BJ (cell line): ENCODE results near the gene NPR3. TPM values are rescaled to one million over a fixed set of nuclear protein-coding genes. Genes with fewer than 3 reads are reported as not detected.

Source experiments
- CTCF ChIA-PET: fragments of 350-600 bp; formaldehyde crosslinking; extraction: SDS; loops from one replicate; lab custom pipeline; 2021; ENCODE audit warnings: antibody characterized with exemption, inconsistent platforms; lab: Yijun Ruan, JAX
- POLR2A ChIA-PET: fragments of 300-600 bp; sonication (Branson Sonifier 250); formaldehyde crosslinking; extraction: SDS; loops from one replicate; lab custom pipeline; 2021; ENCODE audit warnings: antibody characterized with exemption; lab: Charles Lee
- DNase-seq: peaks from one replicate; pipeline ENCODE4 v3.0.0-alpha.2; 2011; ENCODE audit warnings: low read depth
- H3K27me3 ChIP-seq: 2 replicates; pipeline ENCODE4 v1.6.0; 2011; ENCODE audit warnings: low read length; ENCODE audit not compliant: control insufficient read depth, insufficient read depth
- H3K36me3 ChIP-seq: 2 replicates; pipeline ENCODE4 v1.5.1; 2011; ENCODE audit warnings: low read length; ENCODE audit not compliant: control insufficient read depth, insufficient read depth
- H3K4me3 ChIP-seq: 2 replicates; pipeline ENCODE4 v1.5.1; 2011; ENCODE audit warnings: low read depth, mild to moderate bottlenecking, control low read depth, low read length
- polyA plus RNA-seq: library from polyadenylated mRNA; depleted of rRNA; stranded (reverse); fragments of >200 nt; gene quantifications from 2 replicates; pipeline ENCODE4 v1.2.3, GENCODE V29; 2011
- TF ChIP-seq, protein P1 (sequence below): IDR thresholded peaks from 2 replicates; pipeline ENCODE4 v1.5.1; 2011; ENCODE audit warnings: low read depth, mild to moderate bottlenecking, control low read depth, inconsistent platforms, low read length, moderate library complexity; ENCODE audit not compliant: insufficient read depth

Gene NPR3
- polyA plus RNA-seq, 1 experiment, result 8.1 TPM

- Histone ChIP-seq H3K36me3 (no peaks in the 10 kb centered on the region), H3K4me3 (no peak overlapping the region), H3K27me3 (no peaks in the 10 kb centered on the region)
- no peak for DNase-seq
- CTCF ChIA-PET, result no interaction called here
- TF ChIP-seq, protein P1, sequence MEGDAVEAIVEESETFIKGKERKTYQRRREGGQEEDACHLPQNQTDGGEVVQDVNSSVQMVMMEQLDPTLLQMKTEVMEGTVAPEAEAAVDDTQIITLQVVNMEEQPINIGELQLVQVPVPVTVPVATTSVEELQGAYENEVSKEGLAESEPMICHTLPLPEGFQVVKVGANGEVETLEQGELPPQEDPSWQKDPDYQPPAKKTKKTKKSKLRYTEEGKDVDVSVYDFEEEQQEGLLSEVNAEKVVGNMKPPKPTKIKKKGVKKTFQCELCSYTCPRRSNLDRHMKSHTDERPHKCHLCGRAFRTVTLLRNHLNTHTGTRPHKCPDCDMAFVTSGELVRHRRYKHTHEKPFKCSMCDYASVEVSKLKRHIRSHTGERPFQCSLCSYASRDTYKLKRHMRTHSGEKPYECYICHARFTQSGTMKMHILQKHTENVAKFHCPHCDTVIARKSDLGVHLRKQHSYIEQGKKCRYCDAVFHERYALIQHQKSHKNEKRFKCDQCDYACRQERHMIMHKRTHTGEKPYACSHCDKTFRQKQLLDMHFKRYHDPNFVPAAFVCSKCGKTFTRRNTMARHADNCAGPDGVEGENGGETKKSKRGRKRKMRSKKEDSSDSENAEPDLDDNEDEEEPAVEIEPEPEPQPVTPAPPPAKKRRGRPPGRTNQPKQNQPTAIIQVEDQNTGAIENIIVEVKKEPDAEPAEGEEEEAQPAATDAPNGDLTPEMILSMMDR, result no peak
- POLR2A ChIA-PET, result no interaction called here
These were observed 34.1 kb upstream of the NPR3 start for GRCh38 chr5:32677023-32677422.

GRCh38 chr5:32678472-32678871, 32.6 kb upstream of the NPR3 start:
- H3K4me3 ChIP-seq, result no peak overlapping the region
- H3K27me3 ChIP-seq, result no peaks in the 10 kb centered on the region
- CTCF ChIA-PET, result interaction anchor here (1.1 kb wide), 1 partner anchor 28 kb away, joined by 4 read pairs; no protein-coding TSS in a partner anchor
- no peaks in the 10 kb centered on the region for H3K36me3 ChIP-seq
- DNase-seq, result no peak
- TF ChIP-seq, protein P1, result no peak
- POLR2A ChIA-PET, result no interaction called here

DNA sequence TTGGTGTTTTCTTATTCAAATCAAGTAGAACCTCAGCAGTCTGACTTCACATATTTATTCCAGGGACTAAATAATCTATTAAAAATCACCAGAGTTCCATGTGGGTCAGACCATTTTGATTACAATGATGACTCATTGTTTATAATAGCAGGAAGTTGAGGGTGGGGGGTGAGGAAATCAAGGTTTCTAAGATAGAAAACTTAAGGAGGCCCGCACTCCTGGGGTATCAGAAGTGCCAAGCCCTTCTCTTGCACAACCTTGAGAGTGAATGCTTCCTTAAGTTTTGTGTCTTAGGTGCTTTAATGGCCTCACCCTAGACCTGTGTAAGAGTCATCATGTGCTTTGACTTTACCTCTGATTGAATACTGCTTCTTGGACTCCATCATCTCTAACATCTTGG, 31.9 kb upstream of the NPR3 start:
- ChIA-PET CTCF (interaction anchor here (0.6 kb wide), 1 partner anchor 60 kb away, joined by 4 read pairs; no protein-coding TSS in a partner anchor), POLR2A (no interaction called here)
- no peaks in the 10 kb centered on the region for H3K36me3 ChIP-seq
- no peak for DNase-seq
- H3K4me3 ChIP-seq, result no peak overlapping the region
- H3K27me3 ChIP-seq, result no peaks in the 10 kb centered on the region
- TF ChIP-seq, protein P1, result no peak

DNA sequence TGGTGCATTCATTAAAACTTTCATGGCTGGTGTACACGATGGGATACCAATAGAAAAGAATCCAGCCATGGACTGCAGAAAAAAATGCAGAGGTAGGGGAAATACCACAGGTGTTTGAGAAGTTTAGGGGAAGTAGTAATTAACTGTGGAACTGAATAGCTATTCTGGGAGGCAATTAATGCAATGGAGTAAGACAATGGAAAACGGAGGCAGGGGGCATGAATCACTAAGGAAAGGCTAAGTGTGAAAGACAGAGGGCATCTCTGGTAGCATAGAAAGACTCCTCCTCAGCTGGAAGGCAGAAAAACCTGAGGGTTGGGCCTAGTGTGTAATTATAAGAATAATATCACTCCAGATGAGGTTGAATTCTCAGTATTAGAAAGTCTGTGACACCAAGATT, 30.9 kb upstream of the NPR3 start:
- no peak for DNase-seq
- Histone ChIP-seq H3K4me3 (no peak overlapping the region), H3K36me3 (no peaks in the 10 kb centered on the region), H3K27me3 (no peaks in the 10 kb centered on the region)
- TF ChIP-seq, protein P1, result no peak
- ChIA-PET CTCF (interaction anchor here (1.6 kb wide), 1 partner anchor 10 kb away, joined by 7 read pairs; no protein-coding TSS in a partner anchor), POLR2A (no interaction called here)

DNA sequence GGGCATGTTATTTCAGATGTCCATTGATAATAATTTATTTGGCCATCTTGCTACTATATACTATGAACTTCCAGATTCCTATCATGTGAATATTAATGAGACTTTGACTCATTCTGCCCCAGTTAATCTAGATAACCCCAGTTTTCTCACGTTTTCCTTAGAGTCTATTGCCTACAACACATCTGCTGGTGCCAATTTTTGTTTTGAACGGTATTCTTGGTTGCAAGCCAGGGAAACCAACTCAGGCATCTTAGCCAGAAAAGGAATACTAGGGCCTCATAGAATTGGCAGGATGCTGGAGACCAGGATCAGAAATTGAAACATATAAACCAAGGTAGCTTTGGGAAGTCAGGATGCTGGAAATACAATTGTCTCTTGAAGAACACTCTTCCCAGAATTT, 28.0 kb upstream of the NPR3 start:
- DNase-seq, result no peak
- TF ChIP-seq, protein P1, result no peak
- Histone ChIP-seq H3K36me3 (no peaks in the 10 kb centered on the region), H3K27me3 (no peaks in the 10 kb centered on the region), H3K4me3 (no peak overlapping the region)
- ChIA-PET POLR2A (no interaction called here), CTCF (no interaction called here)
